Right kidney (tissue), 1 donor: Measurements from ENCODE around the gene NTMT1.
"Not testable (repeated sequence)": the region's sequence is repeated elsewhere in the genome, so short reads cannot be mapped to it uniquely, and the experiment has no call there.

Experiments
- DNase-seq: peaks from one replicate; pipeline ENCODE4 v3.0.0-alpha.2; 2016

The NTMT1 gene

DNA sequence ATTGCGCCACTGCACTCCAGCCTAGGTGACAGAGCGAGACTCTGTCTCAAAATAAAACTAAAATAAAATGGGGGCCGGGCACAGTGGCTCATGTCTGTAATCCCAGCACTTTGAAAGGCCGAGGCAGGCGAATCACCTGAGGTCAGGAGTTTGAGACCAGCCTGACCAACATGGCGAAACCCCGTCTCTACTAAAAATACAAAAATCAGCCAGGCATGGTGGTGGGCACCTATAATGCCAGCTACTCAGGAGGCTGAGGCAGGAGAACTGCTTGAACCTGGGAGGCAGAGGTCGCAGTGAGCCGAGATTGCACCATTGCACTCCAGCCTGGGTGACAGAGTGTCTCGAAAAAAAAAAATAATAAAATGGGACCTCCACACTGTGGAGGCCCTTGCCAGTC, 10.4 kb downstream of the NTMT1 start:
- DNase-seq: not testable (repeated sequence)

DNA sequence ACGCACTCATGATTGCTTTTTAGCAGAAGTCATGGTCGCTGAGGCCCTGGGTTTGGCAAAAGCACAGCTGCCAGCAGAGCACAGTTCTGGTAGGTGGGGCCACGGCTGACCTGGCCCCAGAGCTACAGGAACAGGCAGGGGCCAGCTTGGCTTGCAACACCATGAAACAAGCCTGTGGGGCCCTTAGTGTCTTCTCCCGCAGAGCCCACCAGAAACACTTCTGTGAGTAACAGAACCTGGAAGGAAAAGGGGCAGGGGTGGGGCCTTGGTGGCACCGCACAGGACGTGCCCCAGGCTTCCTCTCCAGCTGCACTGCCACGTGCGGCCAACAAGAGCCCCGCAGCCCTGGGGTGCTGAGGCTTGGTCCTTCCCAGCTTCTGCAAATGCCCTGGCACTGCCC, 11.1 kb downstream of the NTMT1 start:
- DNase-seq: no peak

GRCh38 chr9:129637673-129638439, 11.9 kb downstream of the NTMT1 start:
- no peak for DNase-seq

GRCh38 chr9:129639034-129639630, 13.2 kb downstream of the NTMT1 start:
- no peak for DNase-seq

DNA sequence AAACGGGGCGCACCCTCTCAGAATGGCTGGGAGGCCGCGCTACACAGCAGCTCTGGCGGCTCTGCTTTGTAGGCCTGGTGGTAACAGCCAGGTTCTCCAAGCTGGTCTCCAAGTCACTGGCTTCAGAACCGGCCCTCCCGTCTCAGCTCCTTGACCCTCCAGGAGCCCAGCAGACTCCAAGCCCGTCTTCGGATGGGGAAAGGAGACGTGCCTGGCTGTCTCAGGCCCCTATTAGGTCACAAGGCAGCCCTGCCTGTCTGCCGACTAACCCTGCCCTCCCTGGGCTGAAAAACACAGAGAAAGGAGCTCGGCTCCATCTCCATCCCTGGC, 13.8 kb downstream of the NTMT1 start:
- no peak for DNase-seq

- no peak for DNase-seq
Observed at GRCh38 chr9:129640086-129640870, 14.3 kb downstream of the NTMT1 start.

GRCh38 chr9:129640871-129641749, 15.1 kb downstream of the NTMT1 start:
- DNase-seq: no peak

- DNase-seq: peak; percentile 97
Observed at GRCh38 chr9:129641750-129642585, 16.0 kb downstream of the NTMT1 start, which contains the start of gene ASB6. TSS of gene ASB6 (minus strand) at chr9:129642151. CDS start at chr9:129641999, 152 bp downstream.

DNA sequence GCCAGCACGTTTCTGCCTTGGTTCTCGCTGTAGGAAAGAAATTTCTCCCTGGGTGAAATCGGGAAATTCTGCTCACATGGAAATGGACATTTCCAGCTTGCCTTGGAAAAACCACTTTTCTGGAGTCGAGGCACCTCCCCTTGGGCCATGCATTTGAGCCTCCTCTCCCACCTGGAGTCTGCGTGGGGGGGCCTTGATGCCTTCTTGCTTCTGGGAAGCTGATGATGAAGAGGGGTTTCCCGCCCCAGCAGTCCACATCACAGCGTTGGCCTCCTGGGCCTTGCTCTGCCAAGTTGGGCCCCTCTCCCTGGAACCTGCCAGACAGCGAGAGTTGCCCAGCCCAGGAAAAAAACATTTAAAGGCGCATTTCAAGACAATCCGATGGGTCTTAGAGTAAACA, 17.7 kb downstream of the NTMT1 start:
- no peak for DNase-seq

DNA sequence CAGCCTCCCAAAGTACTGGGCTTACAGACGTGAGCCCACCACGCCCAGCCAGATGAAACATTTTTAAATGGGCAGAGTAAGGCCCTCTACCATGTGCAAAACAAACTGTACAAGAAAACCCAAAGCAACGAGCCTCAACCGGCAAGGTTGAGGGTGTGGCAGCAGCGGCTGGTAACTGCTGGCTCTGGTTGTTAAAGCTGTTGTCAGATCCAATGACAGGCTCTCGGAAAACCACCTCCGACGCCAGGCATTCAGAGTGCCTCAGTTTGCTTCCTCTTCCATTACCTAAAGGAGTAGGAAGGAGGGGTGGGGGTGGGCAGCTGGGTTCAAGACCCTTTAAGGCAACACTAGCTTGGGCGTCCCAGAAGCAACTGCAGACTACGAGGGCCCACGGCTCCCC, 18.4 kb downstream of the NTMT1 start:
- no peak for DNase-seq

- DNase-seq: no peak
Observed at GRCh38 chr9:129644902-129645301, 18.9 kb downstream of the NTMT1 start.

- no peak for DNase-seq
Observed at GRCh38 chr9:129646252-129646651, 20.3 kb downstream of the NTMT1 start.

GRCh38 chr9:129646654-129647053, 20.7 kb downstream of the NTMT1 start:
- no peak for DNase-seq

GRCh38 chr9:129647635-129648034, 21.7 kb downstream of the NTMT1 start:
- no peak for DNase-seq

DNA sequence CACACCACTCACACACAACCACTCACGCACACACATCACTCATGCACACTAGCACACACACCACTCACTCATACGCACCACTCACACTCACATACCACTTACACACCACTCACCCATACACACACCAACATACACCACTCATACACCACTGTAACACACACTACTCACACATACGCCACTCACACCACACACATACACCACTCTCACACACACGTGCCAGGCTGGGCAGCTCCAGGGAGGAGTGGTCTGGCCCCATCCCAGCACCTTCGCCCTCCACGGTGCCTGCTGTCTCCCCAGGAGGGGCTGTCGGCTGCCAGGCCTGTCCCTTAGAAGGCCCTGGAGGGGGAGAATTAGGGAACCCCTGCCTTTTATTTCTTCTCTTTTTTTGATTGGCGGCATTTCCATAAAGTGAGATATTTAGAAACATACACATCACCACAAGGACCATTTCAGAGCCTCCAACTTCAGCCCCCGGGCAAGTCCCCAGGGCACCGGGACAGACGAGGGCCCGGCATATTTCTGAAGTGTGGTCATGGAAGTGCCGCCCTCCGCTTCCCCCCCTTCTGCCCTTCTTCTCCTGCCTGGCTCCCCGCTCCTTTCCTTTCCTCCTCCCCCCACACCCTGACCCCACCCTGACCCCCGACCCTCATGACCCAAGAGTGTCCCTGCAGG, 22.3 kb downstream of the NTMT1 start:
- no peak for DNase-seq

- no peak for DNase-seq
Observed at GRCh38 chr9:129648764-129649115, 22.8 kb downstream of the NTMT1 start.

DNA sequence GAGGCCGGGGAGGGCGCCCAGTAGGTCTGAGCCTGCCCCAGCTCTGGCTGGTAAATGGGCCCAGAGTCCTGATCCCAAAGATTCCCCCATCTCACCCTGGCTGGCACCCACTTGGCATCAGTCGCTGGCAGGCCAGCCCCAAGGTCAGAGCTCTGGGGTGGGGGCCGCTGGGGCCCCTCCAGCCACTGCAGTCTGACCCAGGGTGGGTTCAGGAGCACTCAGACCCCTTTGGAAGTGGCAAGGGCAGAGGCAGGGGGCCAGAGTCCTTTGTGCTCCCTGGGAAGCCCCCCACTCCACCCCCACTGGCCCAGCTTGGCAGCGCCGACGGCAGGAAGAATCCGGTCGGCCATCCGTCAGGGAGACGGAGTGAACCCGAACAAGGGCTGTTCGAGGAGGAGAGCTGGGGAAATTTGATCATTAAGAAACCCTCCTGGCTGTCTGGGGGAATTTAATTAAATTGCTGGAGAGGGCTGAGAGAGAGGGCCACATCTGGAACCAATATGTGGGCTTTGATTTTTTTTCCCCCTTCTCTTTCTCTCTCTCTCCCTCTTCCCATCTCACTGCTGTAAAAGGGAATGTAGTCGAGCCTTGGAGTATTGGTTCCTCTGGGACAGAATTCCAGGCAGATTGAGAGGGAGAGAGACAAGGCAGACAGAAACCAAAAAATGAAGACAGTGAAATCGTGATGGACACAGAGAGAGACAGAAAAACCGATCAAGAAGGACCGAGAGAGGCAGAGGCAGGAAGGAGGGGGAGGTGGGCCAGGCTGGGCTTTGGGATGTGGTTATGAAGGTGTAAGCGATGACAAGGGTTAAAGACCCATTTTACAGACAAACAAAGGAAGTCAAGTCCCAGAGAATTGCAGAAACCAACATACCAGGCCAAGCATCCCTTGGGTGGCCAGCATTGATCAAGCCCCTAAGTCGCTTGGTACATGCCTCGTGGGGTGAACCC, 24.0 kb downstream of the NTMT1 start:
- DNase-seq: no peak

- no peak for DNase-seq
Observed at GRCh38 chr9:129650680-129651235, 24.8 kb downstream of the NTMT1 start.

DNA sequence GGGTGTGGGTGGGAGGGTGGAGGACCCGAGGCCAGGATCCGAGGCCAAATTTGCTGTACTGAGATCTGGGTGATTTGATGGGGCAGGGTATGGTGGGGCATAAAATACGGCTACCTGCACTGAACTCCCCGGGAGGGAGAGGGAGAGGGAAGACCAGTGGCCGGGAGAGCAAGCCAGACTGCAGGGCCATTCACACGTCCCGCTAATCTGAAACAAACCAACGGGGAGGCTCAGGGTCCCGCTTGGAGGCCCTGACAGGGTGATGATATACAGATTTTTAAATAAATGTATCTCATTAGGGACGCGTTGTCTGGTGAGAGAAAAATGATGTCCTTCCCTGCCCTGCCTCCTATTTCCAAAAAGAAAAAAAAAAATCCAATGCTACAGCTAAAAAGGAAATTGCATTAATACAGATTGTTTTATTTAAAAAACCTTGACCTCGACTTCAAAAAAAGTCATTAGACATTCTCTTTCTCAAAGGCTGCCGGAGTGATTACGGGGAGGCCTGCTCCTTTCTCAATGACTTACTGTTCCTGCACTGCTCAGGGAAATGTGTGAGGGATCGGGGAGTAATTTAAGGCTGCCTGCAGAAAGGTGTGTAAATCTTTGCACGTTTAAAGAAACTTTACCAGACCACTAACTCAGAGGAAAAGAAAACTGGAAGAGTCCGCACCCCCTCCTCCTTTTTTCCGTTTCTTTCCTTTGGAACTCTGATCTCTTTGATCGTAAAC, 28.0 kb downstream of the NTMT1 start:
- DNase-seq: no peak
